GM18499 (cell line): ENCODE measurements around the gene ARGLU1.
A peak's percentile ranks its signal among the peaks of the same experiment; 100 is the strongest.
"Not testable (repeated sequence)": the region's sequence is repeated elsewhere in the genome, so short reads cannot be mapped to it uniquely, and the experiment has no call there.

ENCODE experiments used
- ATAC-seq: cut with Tn5 transposase; IDR thresholded peaks from one replicate; pipeline ENCODE4 v1.9.1; 2021; ENCODE audit warnings: moderate number of reproducible peaks; ENCODE audit not compliant: insufficient read depth, unreplicated experiment

Gene ARGLU1

GRCh38 chr13:106567474-106568298 lies at the start of gene ARGLU1:
TSS of gene ARGLU1 (minus strand) at chr13:106568137. CDS start at chr13:106567919, 218 bp downstream.
- peak; percentile 60 for ATAC-seq

DNA sequence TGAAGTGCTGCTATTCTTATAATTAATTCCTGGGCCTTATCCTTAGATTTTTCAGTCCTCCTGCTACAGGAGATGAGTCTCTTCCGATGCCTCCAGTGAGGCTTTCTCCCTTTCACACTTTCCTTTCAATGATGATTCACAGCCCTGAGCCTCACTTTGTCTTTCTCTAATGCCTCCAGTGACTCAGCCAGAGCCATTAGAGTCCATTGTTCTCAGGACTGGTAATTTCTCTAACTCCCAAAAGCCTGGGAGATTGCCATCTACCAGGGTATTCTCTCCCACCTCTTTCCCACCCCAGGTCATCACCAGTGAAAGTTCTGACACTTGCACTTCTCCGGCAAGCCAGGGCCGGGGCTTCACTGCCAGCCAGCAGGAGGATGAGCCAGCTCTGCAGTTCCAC lies 49.6 kb upstream of the ARGLU1 start:
- ATAC-seq: no peak

DNA sequence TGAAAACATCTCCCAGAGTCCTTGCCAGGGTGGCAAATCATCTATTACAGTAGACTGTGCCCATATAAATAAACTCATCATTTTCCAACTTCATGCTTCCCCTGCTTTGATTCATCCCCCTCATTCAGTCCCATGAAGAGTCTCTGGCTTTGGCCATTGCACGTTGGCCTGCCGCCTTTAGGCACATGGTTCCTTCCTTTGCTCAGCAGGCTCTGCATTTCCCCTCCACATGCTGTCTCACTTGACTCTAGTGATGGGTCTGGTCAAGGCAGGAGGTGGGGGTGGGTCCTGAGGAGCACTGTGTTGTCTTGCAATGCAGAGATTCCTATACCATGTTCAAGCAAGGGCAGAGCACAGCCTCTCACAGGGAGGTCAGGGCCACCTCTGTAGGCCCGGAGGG lies 48.8 kb upstream of the ARGLU1 start:
- no peak for ATAC-seq

GRCh38 chr13:106614874-106615273 lies 46.9 kb upstream of the ARGLU1 start:
- no peak for ATAC-seq

- ATAC-seq: no peak
These were observed 44.8 kb upstream of the ARGLU1 start for GRCh38 chr13:106612688-106613087.

GRCh38 chr13:106610486-106610885 lies 42.5 kb upstream of the ARGLU1 start:
- no peak for ATAC-seq

DNA sequence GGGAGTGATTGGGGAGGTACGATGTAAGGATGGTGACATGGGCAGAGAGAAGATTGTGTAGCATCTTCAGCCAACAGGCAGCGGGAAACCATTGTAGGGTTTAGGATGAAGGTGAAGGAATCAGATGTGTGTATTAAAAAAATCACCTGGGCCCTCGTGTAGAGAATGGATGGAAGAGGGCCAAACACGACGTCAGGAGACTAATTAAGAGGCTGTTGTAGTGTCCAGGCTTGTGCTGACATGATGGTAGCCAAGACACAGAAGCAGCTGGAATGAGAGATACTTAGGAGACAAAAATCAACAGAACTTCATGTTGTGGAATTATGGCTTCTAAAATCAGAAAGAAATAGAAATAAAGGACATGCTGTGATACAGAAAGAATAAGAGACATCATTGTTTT lies 41.2 kb upstream of the ARGLU1 start:
- ATAC-seq: no peak

DNA sequence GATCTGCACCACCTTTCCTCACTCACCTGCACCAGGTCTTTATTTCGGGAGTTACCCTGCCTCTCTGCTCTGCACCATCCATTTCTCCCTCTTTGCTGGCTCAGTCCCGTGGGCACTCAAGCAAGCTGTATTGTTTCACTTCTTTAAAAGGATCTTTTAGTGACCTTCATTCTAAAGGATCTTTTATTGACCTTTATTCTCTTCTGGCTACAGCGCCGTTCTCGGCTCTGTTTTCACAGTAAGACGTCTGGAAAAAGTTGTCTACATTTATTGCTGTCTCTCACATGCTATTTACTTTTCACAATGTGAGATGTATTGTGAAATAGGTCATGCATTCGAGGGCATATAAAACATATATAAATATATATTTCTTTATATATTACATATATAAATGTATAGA lies 35.6 kb upstream of the ARGLU1 start:
- ATAC-seq: no peak

DNA sequence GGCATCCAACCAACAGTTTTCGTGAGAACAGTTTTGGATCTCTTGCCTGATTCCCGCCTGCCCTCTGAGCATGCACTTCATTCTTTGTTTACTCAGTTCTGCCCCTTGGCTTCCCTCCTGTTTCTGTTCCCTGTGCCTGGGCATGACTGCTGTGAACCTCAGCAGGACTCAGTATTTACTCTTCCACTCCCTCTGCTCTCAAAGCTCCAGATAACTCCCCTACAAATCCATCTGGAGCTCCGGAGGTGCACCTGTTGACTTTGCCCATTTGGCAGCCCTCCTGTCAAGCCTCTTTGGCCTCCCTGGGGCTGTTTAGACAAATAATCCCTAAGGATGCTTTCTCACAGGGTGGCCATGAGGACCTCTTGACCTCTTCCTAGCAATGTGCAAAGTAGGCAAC lies 34.2 kb upstream of the ARGLU1 start:
- no peak for ATAC-seq

DNA sequence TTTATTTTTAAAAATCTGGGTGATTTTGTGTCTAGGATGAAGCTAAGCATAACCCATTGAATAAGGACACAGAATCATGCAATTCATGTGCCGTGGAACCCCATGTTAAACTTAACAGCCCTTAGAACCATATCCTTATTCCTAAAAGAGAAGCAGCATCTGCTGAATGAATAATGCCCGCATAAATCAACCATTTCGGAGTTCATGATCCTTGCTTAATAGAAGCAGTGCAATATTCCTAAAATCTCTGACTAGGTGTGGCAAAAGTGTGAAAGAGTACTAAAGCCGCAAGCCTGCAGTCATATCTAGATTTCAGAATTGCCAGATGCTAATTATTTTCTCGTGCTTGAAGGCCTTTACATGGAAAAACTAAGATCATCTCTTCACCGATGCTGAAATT lies 33.6 kb upstream of the ARGLU1 start:
- no peak for ATAC-seq

GRCh38 chr13:106600798-106601135 lies 32.8 kb upstream of the ARGLU1 start:
- not testable (repeated sequence) for ATAC-seq

- ATAC-seq: no peak
These were observed 32.2 kb upstream of the ARGLU1 start for GRCh38 chr13:106599875-106600797.

DNA sequence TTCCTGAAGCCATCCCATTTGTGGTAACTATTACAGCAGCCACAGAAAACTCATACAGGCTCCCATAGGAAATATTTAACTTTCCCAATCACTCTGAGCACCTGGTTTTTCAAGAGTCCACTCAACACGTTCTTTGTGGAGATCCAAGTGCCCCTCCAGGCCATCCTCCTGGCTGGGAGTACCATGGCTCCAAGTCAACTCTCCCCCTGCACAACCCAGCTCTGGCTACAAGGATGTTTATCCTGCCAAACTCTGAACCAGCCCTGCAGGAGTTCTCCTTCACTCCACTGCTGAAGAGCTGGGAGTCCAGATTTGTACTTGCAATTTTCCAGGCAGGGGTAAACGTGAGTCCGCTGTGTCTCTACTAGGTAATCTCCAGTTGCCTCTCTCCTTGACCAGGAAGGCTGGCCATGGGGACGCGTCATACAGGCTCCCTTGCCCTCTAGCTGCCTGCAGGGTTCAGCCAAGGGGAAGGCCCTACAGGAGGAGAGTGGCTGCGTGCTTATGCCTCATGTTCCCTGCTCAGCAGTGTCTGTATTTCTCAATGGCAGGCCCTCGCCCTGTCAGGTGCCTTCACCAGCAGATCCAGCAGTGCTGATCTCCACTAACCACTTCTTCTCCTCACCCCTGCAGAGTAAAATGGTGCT lies 29.9 kb upstream of the ARGLU1 start:
- ATAC-seq: no peak

GRCh38 chr13:106597186-106597585 lies 29.2 kb upstream of the ARGLU1 start:
- no peak for ATAC-seq

GRCh38 chr13:106596275-106596937 lies 28.5 kb upstream of the ARGLU1 start:
- no peak for ATAC-seq

DNA sequence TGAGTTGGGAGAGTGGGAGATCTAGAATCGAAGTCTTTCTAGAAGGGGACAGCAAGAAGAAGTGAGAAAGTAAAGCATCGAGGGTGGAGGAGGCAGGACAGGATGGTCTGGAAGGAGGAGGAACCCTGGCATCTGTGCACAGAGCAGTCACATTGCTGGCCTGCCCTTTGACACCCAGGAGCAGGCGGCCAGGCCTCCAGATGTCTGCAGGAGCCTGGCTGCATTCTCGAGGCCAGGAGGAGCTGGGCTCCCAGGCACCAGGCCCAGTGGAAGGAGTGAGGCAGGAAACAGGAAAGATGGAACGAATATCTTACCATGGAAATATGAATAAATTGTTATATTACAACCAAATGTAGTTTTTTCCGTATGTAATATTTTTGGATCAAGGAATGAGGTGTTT lies 27.7 kb upstream of the ARGLU1 start:
- ATAC-seq: no peak

- no peak for ATAC-seq
These were observed 27.0 kb upstream of the ARGLU1 start for GRCh38 chr13:106594980-106595379.

GRCh38 chr13:106593132-106593531 lies 25.2 kb upstream of the ARGLU1 start:
- ATAC-seq: no peak

DNA sequence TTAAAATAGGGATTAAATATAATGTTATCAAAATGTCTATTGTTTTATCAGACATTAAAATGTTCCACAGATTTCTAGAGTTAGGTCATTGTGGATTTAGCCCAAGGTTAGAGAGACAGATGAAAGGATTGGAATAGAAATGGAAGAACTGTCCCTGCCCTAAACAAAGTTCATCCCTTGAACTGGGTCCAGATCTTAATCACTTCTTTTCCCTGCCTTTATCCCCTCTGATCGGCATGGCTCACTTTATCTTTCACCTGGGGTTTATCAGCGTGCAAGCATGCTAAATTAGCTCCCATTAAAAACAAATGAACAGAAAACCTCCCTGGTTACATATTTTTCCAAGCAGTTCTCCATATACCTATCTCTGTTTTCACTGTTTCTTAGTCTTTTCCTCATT lies 23.4 kb upstream of the ARGLU1 start:
- no peak for ATAC-seq

DNA sequence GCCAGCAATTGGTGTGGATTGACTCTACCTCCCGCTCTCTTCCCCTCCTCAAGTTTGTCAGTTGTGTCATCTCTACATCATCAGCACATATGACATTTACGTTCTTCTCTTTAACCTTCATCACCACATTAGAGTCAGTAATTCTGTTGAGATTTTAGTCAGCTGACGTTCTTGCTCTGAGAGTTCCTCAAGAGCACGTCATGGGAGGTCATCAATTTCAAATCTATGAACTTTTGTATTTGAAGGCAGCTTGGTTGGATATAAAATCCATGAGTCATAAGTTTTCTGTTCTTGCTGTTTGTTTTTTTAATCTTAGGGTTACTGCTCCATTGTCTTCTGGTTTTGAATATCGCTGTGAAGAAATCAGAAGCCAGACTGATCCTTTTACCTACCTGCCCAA lies 21.8 kb upstream of the ARGLU1 start:
- ATAC-seq: no peak
